Ramos (cell line): Measurements from ENCODE around the gene ECE1.
"Not testable (repeated sequence)": the region's sequence is repeated elsewhere in the genome, so short reads cannot be mapped to it uniquely, and the experiment has no call there.

Experiments used
- in situ Hi-C: fragments of 300-500 bp; cut with MboI; formaldehyde crosslinking; loops from one replicate; pipeline ENCODE4 v1.14.3; 2022; ENCODE audit warnings: low sequenced_read_pairs; ENCODE audit not compliant: unreplicated experiment

The ECE1 gene

DNA sequence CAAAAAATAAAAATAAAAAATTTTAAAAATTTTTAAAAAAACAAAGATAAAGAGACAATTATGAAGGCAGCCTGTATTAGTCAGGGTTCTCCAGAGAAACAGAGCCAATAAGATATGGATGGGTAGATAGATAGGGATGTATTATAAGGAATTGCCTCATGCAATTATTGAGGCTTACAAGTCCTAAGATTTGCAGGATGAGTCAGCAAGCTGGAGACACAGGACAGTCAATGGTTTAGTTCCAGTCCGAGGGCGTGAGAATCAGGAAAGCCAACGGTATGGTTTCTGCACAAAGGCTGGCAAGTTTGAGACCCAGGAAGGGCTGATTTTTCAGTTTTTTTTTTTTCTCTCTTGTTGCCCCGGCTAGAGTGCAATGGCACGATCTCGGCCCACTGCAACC is 89.5 kb downstream of the ECE1 start:
- in situ Hi-C loops = no loop called here

DNA sequence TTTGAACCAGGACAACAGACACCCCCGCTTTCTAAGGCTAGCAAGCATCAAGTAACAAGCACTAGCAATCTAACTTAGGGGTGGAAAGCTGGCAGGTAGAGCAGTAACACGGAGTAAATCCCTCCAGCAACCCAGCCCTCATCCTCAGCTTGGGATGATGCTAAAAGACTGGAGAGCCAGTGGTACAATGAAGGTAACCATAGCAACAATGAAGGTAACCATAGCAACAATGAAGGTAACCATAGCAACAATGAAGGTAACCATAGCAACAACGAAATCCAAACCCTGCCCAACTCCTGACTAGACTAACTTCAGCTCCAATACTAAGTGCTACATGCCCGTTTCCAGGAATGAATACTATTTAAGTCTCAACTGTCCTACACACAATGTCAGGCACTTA is 91.3 kb downstream of the ECE1 start:
- in situ Hi-C loops = no loop called here

DNA sequence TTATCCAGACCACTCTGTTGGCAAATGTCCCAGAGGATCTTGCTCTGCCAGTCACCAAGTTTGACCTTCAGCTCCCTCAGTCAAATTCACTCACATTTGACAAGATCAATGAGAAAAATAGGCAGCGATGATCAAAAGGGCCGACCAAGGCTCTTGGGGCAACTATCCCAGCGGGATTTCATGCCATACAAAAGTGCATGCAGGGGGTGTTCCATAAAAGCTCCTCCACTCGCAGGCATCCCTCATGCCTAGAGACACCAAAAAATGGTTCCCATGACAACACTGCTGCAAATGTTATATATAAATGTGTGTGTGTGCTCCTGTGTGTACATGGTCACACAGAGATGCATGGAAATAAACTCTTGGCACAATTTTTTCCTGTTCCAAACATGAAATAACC is 97.4 kb downstream of the ECE1 start:
- in situ Hi-C loops = loop anchor here (5.0 kb wide), 1 partner anchor 496 kb away; no protein-coding TSS in a partner anchor

DNA sequence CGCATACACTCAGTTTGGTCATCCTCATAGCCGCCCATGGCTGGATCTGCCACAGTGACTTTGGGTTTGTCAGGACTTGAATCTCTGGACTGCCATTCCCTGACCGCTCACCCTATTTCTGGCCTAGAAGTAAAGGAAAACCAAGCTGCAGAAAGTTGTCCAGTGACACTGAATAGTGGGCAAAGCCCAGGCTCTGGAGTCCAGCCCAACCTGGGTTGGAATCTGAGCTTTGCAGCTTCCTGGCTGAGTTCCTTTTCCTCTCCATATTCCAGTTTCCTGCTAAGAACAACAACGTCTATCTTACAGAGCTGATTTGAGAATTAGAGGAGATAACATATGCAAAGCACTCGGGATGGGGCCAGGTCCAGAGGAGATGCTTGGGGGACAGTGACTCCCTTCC is 98.0 kb downstream of the ECE1 start:
- in situ Hi-C loops = loop anchor here (5.0 kb wide), 1 partner anchor 495 kb away; no protein-coding TSS in a partner anchor

GRCh38 chr1:21190771-21191170 is 99.5 kb downstream of the ECE1 start:
- in situ Hi-C loops = loop anchor here (5.0 kb wide), 1 partner anchor 493 kb away; no protein-coding TSS in a partner anchor

GRCh38 chr1:21189906-21190500 is 100.3 kb downstream of the ECE1 start:
- in situ Hi-C loops = loop anchor here (5.0 kb wide), 1 partner anchor 493 kb away; no protein-coding TSS in a partner anchor

GRCh38 chr1:21189421-21189820 is 100.8 kb downstream of the ECE1 start:
- in situ Hi-C loops = no loop called here

GRCh38 chr1:21188235-21188634 is 102.0 kb downstream of the ECE1 start:
- in situ Hi-C loops = no loop called here

- in situ Hi-C loops = no loop called here
Measured at GRCh38 chr1:21185221-21185731, 105.0 kb downstream of the ECE1 start.

DNA sequence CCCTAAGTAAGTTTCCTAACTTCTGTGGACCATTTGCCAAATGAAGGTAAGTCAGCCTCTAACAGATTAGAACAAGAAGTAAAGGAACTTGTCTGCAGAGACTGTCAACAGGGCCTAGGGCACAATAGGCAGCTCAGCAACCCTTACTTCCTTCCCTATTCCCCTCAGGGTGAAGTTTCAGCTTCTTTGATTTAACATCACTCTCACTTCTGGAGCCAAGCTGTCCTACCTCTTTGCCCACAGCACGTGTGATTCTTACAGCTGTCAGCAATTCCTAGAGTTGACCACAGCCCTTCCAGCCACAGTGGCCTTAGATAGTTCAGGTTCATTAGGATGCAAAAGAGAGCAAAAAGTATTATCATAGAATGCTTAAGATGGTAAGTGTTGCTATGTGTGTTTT is 106.0 kb downstream of the ECE1 start:
- in situ Hi-C loops = no loop called here

DNA sequence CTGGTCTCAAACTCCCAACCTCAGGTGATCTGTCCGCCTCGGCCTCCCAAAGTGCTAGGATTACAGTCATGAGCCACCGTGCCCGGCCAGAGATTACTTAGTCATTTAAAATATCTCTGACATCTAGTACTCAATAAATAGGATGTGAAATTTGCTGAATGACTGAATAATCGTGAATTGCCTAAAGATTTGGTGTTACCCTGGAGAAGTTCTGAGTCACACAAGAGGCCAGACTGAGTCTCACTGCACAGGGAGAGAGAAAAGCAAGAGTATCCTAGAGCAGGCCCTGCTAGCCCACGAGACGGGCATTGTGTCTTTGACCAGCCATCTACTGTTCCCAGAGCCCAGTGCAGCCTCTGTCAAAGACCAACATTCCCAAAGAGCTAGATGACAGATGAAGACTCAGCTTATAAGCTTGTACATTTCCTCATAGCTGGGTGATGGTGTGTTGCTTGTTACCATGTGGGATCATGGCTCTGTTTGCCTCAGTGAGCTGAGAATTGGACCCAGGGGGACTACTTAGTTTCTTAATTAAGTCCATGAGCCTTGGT is 108.0 kb downstream of the ECE1 start:
- in situ Hi-C loops = no loop called here

DNA sequence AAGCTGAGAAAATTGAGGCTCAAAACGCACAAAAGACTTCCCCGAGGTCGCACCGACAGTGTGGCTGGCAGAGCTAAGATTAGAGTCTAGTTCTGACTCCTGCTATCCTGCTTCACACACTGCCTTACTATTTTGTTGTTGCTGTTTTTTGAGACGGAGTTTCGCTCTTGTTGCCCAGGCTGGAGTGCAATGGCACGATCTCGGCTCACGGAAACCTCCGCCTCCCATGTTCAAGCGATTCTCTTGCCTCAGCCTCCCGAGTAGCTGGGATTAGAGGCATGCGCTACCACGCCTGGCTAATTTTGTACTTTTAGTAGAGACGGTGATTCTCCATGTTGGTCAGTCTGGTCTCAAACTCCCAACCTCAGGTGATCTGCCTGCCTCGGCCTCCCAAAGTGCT is 112.0 kb downstream of the ECE1 start:
- in situ Hi-C loops = not testable (repeated sequence)

GRCh38 chr1:21176586-21177555 is 113.4 kb downstream of the ECE1 start, which contains the start of gene EIF4G3:
EIF4G3 (minus strand) TSS chr1:21176897; CDS start chr1:21002742, 174,155 bp downstream.
- in situ Hi-C loops = no loop called here

DNA sequence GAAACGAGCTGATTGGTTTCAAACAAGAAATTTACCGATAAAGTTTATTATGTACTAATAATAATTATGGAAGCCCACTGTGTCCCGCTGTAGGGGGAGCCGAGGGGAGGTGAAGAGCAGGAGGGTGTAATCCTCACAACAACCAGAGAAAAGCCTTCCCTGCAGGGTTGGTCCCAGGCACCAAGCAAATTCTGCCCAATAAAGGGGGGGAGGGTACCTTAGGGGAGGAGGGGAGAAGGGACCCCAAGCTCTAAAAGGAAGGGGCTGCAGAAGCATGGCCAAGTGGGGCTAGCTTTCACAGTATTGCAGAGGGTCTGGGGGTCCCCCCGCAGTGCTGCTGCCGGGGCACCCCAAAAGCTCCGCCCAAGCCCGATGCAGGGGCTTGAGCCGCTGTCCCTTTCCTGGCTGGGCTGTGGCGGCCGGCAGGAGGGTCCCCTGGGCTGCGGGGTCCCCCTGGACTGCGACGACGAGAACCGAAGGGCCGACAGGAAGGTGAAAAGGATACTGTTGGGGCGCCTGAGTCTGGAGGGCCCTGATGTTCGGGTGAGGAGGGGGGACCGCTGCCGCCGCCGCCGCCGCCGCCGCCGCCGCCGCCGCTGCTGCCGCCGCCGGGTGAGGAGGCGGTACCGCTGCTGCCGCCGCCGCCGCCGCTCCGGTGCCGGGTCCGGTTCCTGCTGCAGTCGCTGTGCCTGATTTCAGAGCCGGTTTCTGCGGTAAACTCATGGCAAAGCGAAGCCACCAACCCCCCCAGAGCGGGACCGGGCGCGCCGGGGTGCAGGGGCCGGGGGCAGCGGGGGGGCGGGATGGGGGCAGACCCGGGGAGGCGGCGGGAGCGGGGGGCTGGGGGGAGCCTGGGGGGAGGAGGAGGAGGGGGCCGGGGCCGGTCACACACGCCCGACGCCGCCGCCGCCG is 114.3 kb downstream of the ECE1 start:
- in situ Hi-C loops = no loop called here

DNA sequence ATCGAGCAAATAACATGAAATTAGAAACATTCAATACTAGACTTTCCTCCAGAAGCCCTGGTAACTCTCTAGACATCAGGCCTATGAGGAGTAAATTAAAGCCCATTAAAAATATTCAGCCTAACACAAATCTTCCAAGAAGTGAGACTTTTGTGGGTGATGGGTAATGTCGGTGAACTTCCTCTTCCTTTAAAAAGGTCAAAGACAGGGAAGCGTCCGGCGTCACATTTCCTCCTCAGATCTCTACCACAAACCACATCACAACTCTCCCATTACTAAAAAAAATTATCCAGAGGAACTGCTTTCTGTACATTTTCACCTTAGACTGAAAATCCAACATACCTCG is 115.0 kb downstream of the ECE1 start:
- in situ Hi-C loops = no loop called here

DNA sequence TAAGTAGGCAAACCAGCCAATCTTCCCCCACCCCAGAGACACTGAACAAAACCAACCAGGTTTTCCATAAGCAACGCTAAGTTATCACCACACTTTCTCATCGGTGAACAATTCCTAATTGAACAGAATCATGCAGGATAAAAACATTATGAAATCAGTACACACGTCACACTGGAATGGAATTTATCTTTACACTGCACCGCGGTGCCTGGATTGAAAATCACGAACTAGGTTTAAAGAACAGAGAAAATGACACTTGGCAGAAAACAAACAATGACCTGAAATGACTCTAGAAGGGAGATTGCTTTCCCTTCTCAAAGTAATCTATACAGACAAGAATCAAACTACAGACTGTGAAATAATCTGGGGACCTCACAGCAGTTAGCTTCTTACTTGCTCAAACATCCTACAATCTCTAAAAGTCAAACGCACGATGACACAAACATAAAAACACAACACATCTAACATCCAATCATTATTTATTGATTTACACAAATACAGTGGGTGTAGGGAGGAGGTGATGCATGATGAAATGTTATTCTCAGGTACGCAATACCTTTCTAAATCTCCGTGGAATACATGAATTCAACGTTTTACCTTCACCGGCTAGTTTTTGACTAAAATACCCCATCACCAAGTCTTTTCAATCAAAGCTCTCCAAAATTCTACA is 115.5 kb downstream of the ECE1 start:
- in situ Hi-C loops = no loop called here

DNA sequence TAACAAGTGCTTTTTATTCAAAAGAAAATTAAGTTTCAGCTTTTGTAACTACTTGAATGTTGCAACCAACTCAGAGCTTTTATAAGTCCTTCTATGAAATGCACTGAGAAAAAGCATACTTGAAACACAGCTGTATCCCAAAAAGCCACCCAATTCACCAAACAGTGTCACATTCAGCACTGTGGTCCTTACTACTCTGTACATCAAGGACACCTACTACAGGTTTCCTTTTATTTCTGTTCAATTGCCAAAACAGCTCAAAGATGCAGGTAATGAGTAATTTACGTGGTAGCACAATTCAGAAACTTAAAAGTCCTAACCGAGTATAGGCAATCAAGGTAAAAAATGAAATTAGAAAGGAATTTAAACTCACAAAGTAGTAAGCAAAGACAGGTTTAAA is 116.0 kb downstream of the ECE1 start:
- in situ Hi-C loops = no loop called here

GRCh38 chr1:21173096-21173495 is 117.2 kb downstream of the ECE1 start:
- in situ Hi-C loops = not testable (repeated sequence)

GRCh38 chr1:21170837-21171236 is 119.4 kb downstream of the ECE1 start:
- in situ Hi-C loops = not testable (repeated sequence)
